NB4 (cell line): Measurements from ENCODE around the gene GMPPB.

Experiments
- DNase-seq: peaks from one replicate; pipeline ENCODE4 v3.0.0; 2010; ENCODE audit warnings: low read depth
- H3K4me3 ChIP-seq: one replicate; pipeline ENCODE4 v1.5.1; 2011; ENCODE audit warnings: mild to moderate bottlenecking, low read depth, low read length, moderate library complexity
- CTCF ChIP-seq: IDR thresholded peaks from one replicate; pipeline ENCODE4 v1.5.1; 2012; ENCODE audit warnings: low read depth, low read length
- MAX ChIP-seq: IDR thresholded peaks from 2 replicates; pipeline ENCODE4 v1.6.1; 2011; ENCODE audit warnings: low read depth, low read length
- MYC ChIP-seq: IDR thresholded peaks from 2 replicates; pipeline ENCODE4 v1.6.1; 2011; ENCODE audit warnings: low read depth, low read length
- POLR2A ChIP-seq: IDR thresholded peaks from 2 replicates; pipeline ENCODE4 v1.6.1; 2011; ENCODE audit warnings: mild to moderate bottlenecking; ENCODE audit not compliant: insufficient read length; ENCODE audit errors: extremely low read depth

GMPPB gene

GRCh38 chr3:49681543-49681942 lies 42.2 kb downstream of the GMPPB start:
- H3K4me3 ChIP-seq: no peak overlapping the region
- DNase-seq: no peak
- no peak for TF ChIP-seq CTCF
- TF ChIP-seq MYC: no peak
- TF ChIP-seq MAX: no peak
- TF ChIP-seq POLR2A: no peak

- TF ChIP-seq MAX (no peak), POLR2A (no peak), CTCF (no peak)
- no peak for DNase-seq
- H3K4me3 ChIP-seq: no peak overlapping the region
Observed at GRCh38 chr3:49681232-49681522, 42.6 kb downstream of the GMPPB start.

- H3K4me3 ChIP-seq: no peak overlapping the region
- TF ChIP-seq CTCF (no peak), MYC (no peak), MAX (no peak), POLR2A (no peak)
- no peak for DNase-seq
Observed at GRCh38 chr3:49680493-49681231, 43.1 kb downstream of the GMPPB start.

- no peak for DNase-seq
- H3K4me3 ChIP-seq: no peak overlapping the region
- TF ChIP-seq POLR2A (no peak), MAX (no peak), MYC (no peak)
Observed at GRCh38 chr3:49675912-49676311, 47.8 kb downstream of the GMPPB start.

- peak; percentile 8; the same call in 1 of the 2 replicates for TF ChIP-seq MYC
- no peak for TF ChIP-seq CTCF
- no peak for DNase-seq
- H3K4me3 ChIP-seq: peak overlapping the region; percentile 90
Observed at GRCh38 chr3:49674497-49674983, 49.2 kb downstream of the GMPPB start.

- H3K4me3 ChIP-seq: peak within 1 kb of the TSS; percentile 90
- DNase-seq: peak; percentile 99
- peak; percentile 92 for TF ChIP-seq MYC
- TF ChIP-seq CTCF: no peak
- TF ChIP-seq MAX: peak; percentile 86; the same call in 1 of the 2 replicates
- peak; percentile 85 for TF ChIP-seq POLR2A
Observed at GRCh38 chr3:49673715-49674496, 49.8 kb downstream of the GMPPB start, which contains the start of gene APEH. TSS of gene APEH (plus strand) at chr3:49674351. CDS start at chr3:49674402, 51 bp downstream.
